Gastrocnemius medialis (tissue), 4 donors: ENCODE measurements around the gene SFTPA1. TPM values are rescaled to one million over a fixed set of nuclear protein-coding genes. Genes with fewer than 3 reads are reported as not detected.
"Not testable (repeated sequence)": the region's sequence is repeated elsewhere in the genome, so short reads cannot be mapped to it uniquely, and the experiment has no call there.

Experiments
- ATAC-seq, 2 donors: fragments of 150-250 bp; one replicate each; pipeline ENCODE4 v1.9.1; 2016
- DNase-seq, 2 donors: peaks; one replicate each; pipeline ENCODE4 v3.0.0-alpha.2; 2019
- H3K27ac ChIP-seq, 4 donors: fragments of 200-600 bp; sonication (generic); 1 replicate in 1 of 4; 2 replicates in 3 of 4; pipeline ENCODE4 v1.5.1; 2016 to 2018; ENCODE audit warnings: mild to moderate bottlenecking in 2 of 4, moderate library complexity in 1 of 4
- H3K27me3 ChIP-seq, 3 donors: fragments of 200-600 bp; sonication (generic) in 2 of 3; 1 replicate in 1 of 3; 2 replicates in 2 of 3; pipeline versions ENCODE4 v1.5.1 to v1.6.0; 2016 to 2019; ENCODE audit warnings: mild to moderate bottlenecking in 1 of 3, moderate library complexity in 1 of 3
- H3K36me3 ChIP-seq, 2 donors: fragments of 200-600 bp; sonication (generic) in 1 of 2; one replicate each; pipeline ENCODE4 v1.5.1; 2017 to 2018
- H3K4me1 ChIP-seq, 2 donors: fragments of 200-600 bp; sonication (generic) in 1 of 2; one replicate each; pipeline ENCODE4 v1.5.1; 2016 to 2017; ENCODE audit warnings: mild to moderate bottlenecking in 2 of 2
- H3K4me3 ChIP-seq, 4 donors: fragments of 200-600 bp; sonication (generic) in 3 of 4; 1 replicate in 1 of 4; 2 replicates in 3 of 4; pipeline ENCODE4 v1.5.1; 2016 to 2019; ENCODE audit warnings: mild to moderate bottlenecking in 2 of 4
- H3K9me3 ChIP-seq, 3 donors: fragments of 200-600 bp; sonication (generic) in 2 of 3; 1 replicate in 1 of 3; 2 replicates in 2 of 3; pipeline ENCODE4 v1.5.1; 2016 to 2019
- POLR2A ChIP-seq, 2 donors: fragments of 450-650 bp; IDR thresholded peaks; one replicate each; pipeline ENCODE4 v1.6.1; 2017; ENCODE audit warnings: antibody characterized with exemption in 2 of 2, mild to moderate bottlenecking in 2 of 2, moderate library complexity in 2 of 2
- in situ Hi-C, 4 donors: fragments of 200-750 bp; cut with MboI; loops; one replicate each; pipeline versions ENCODE4 v1.15.0 to v1.8.0; 2017; ENCODE audit warnings: low sequenced_read_pairs in 4 of 4
- intact Hi-C: fragments of 100-400 bp; cut with DNase I; formaldehyde crosslinking; loops from one replicate; pipeline ENCODE4 v1.15.1; 2023; ENCODE audit warnings: low total_unique reads
- total RNA-seq, 4 donors: library from RNA; depleted of rRNA; stranded (reverse); fragments of >200 nt; gene quantifications; one replicate each; pipeline versions ENCODE4 v1.1.0 to v1.2.3, GENCODE V29; 2016
- TF ChIP-seq, protein P1 (sequence below), 5 experiments: fragments of 450-650 bp in 3 of 5; fragments of 200-600 bp in 2 of 5; sonication (generic) in 2 of 5; IDR thresholded peaks in 4 of 5; conservative IDR thresholded peaks in 1 of 5; 1 replicate in 4 of 5; 2 replicates in 1 of 5; pipeline ENCODE4 v1.5.1; 2016 to 2019; ENCODE audit warnings: antibody characterized with exemption in 5 of 5, mild to moderate bottlenecking in 3 of 5, moderate library complexity in 3 of 5

SFTPA1 gene
- total RNA-seq, 4 donors from 2014 or later, result not detected

DNA sequence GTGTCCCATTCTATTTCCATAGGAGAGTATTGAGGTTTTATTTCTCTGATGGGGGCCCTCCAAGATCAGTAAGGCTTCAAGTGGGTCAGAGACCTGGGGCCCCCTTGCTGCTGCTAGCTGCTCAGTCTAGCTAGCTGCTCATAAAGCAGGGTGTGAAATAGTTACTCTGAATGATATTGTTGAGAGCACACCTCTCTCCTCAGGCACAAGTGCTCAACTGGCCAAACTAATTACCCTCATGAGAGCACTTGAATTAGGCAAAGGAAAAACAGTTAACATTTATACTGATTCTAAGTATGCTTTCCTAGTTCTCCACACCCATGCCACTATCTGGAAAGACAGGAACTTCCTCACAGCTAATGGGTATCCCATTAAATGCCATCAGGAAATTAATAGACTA is 5.4 kb upstream of the SFTPA1 start:
- intact Hi-C loops (loop anchor here (5.0 kb wide), 1 partner anchor 233 kb away; no protein-coding TSS in a partner anchor), in situ Hi-C loops (no loop called here)
- ATAC-seq (no peak), DNase-seq (no peak)
- Histone ChIP-seq H3K4me1 (no peaks in the 10 kb centered on the region), H3K27ac (no peak overlapping the region), H3K9me3 (no peaks in the 10 kb centered on the region), H3K27me3 (no peaks in the 10 kb centered on the region), H3K4me3 (no peak overlapping the region), H3K36me3 (no peaks in the 10 kb centered on the region)
- no peak for TF ChIP-seq POLR2A (IDR thresholded peaks at IDR 0.05)
- TF ChIP-seq, protein P1, sequence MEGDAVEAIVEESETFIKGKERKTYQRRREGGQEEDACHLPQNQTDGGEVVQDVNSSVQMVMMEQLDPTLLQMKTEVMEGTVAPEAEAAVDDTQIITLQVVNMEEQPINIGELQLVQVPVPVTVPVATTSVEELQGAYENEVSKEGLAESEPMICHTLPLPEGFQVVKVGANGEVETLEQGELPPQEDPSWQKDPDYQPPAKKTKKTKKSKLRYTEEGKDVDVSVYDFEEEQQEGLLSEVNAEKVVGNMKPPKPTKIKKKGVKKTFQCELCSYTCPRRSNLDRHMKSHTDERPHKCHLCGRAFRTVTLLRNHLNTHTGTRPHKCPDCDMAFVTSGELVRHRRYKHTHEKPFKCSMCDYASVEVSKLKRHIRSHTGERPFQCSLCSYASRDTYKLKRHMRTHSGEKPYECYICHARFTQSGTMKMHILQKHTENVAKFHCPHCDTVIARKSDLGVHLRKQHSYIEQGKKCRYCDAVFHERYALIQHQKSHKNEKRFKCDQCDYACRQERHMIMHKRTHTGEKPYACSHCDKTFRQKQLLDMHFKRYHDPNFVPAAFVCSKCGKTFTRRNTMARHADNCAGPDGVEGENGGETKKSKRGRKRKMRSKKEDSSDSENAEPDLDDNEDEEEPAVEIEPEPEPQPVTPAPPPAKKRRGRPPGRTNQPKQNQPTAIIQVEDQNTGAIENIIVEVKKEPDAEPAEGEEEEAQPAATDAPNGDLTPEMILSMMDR (IDR thresholded peaks at IDR 0.05 in 4 of 5, conservative IDR thresholded peaks at IDR 0.05 in 1 of 5), result no peak

DNA sequence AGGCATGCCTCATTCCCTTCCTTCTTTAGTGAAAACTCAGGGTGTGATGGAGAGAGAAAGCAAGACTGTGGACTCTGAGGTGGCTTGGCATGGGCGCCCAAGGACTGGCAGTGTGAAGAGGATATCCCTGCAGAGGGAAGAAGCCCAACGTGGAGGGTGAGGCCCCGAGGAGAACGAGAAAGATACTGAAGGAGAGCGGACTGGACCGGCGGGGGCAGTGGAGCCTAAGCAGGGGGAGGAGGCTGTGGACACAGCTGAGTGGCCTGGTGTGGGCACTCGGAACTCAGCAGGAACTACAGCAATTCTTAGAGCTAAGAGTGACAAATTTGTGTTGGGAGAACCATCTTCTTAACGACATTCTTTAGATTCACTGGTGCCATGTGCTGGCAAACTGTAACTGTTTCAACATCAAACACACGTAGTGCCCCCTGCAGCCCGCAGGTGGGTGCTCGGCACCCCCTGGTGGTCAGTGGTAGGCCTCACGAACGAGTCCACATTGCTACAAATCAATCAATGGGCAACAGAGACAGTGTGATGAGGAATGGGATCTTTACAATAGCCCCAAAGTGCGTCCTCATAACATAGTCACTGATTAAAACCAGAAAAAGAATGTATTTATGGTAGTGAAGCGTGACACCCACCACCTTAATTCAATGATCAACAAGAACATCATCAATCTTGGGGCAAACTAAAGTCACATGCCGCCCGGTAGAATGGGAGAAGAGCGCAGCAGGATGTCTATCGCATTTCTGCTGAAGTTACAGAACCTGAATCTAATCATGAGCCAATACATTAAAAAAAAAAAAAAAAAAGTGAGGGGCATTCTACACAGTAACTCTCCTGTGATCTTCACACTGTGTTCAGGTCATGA is 2.0 kb upstream of the SFTPA1 start:
- in situ Hi-C loops (no loop called here), intact Hi-C loops (loop anchor here (5.0 kb wide), 1 partner anchor 236 kb away; no protein-coding TSS in a partner anchor)
- TF ChIP-seq, protein P1 (IDR thresholded peaks at IDR 0.05 in 4 of 5, conservative IDR thresholded peaks at IDR 0.05 in 1 of 5), result peak; percentile 19 to 62 (median 39)
- TF ChIP-seq POLR2A (IDR thresholded peaks at IDR 0.05), result no peak
- ATAC-seq (no peak), DNase-seq (no peak)
- H3K4me3 ChIP-seq, result no peak overlapping the region
- H3K36me3 ChIP-seq, result no peaks in the 10 kb centered on the region
- no peaks in the 10 kb centered on the region for H3K4me1 ChIP-seq
- H3K27me3 ChIP-seq, result no peaks in the 10 kb centered on the region
- no peak overlapping the region for H3K27ac ChIP-seq
- no peaks in the 10 kb centered on the region for H3K9me3 ChIP-seq

DNA sequence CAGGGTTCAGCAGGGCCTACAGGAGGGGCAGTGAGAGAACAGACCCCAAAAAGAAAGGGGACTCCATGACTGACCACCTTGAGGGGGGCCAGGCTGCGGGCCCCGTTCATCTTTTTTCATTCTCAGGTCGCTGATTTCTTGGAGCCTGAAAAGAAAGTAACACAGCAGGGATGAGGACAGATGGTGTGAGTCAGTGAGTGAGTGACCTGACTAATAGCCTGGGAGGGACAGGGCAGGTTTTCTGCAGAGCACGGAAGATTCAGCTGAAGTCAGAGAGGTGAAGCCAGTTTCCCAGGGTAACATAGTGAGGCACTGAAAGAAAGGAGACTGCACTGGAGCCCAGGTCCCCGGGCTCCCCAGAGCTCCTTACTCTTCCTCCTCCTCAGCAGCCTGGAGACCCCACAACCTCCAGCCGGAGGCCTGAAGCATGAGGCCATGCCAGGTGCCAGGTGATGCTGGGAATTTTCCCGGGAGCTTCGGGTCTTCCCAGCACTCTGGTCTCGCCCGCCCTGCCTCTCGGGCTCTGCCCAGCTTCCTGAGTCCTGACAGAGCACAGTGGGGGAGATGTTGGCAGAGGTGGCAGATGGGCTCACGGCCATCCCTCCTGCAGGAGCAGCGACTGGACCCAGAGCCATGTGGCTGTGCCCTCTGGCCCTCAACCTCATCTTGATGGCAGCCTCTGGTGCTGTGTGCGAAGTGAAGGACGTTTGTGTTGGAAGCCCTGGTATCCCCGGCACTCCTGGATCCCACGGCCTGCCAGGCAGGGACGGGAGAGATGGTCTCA is 646 bp downstream of the SFTPA1 start:
- DNase-seq, in situ Hi-C loops, ATAC-seq, H3K4me3 ChIP-seq, H3K27ac ChIP-seq, intact Hi-C loops, H3K27me3 ChIP-seq, H3K4me1 ChIP-seq, H3K9me3 ChIP-seq, H3K36me3 ChIP-seq: not testable (repeated sequence)

DNA sequence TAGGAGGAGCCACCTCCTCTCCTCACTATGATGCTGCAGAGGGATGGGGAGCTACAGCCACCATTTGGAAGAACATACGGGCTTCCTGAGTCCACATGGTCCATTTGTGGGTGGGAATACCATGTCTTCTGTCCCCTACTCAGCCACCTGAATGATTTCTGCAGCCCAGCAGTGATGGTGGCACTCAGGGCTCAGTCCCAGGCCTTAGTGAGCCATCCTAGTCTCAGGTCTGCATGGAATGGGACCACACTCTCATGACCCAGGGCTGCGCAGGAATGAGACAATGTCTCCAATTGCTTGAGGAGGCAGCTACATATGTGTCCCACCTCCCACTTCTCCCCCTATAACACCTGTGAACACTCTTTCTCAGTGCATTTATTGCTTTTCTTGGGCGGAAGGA is 4.8 kb downstream of the SFTPA1 start:
- in situ Hi-C loops, result no loop called here
- no peak for ATAC-seq
- Histone ChIP-seq H3K27ac (no peak overlapping the region), H3K36me3 (no peaks in the 10 kb centered on the region), H3K9me3 (no peaks in the 10 kb centered on the region), H3K27me3 (no peaks in the 10 kb centered on the region), H3K4me1 (no peaks in the 10 kb centered on the region), H3K4me3 (no peak overlapping the region)
- intact Hi-C loops, result no loop called here
- TF ChIP-seq, protein P1 (IDR thresholded peaks at IDR 0.05 in 4 of 5, conservative IDR thresholded peaks at IDR 0.05 in 1 of 5), result no peak
- TF ChIP-seq POLR2A (IDR thresholded peaks at IDR 0.05), result no peak
- DNase-seq, result no peak

DNA sequence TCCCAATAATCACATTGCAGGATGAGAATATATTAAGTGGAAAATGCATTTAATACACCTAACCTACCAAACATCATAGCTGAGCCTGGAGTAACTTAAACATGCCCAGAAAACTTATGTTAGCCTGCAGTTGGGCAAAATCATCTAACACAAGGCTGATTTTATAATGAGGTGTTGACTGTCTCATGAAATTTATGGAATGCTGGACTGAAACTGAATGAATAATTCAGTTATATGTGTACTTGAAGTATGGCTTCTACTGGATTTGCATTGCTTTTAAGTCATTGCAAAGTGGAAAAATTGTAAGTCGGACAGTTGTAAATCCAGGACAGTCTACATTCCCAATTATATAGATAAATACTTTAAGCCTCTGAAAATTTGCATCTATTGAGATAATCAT is 5.4 kb downstream of the SFTPA1 start:
- Histone ChIP-seq H3K9me3 (no peaks in the 10 kb centered on the region), H3K27me3 (no peaks in the 10 kb centered on the region), H3K4me3 (no peak overlapping the region), H3K36me3 (no peaks in the 10 kb centered on the region), H3K4me1 (no peaks in the 10 kb centered on the region), H3K27ac (no peak overlapping the region)
- in situ Hi-C loops (no loop called here), intact Hi-C loops (no loop called here)
- DNase-seq (no peak), ATAC-seq (no peak)
- TF ChIP-seq, protein P1 (IDR thresholded peaks at IDR 0.05 in 4 of 5, conservative IDR thresholded peaks at IDR 0.05 in 1 of 5), result no peak
- no peak for TF ChIP-seq POLR2A (IDR thresholded peaks at IDR 0.05)

DNA sequence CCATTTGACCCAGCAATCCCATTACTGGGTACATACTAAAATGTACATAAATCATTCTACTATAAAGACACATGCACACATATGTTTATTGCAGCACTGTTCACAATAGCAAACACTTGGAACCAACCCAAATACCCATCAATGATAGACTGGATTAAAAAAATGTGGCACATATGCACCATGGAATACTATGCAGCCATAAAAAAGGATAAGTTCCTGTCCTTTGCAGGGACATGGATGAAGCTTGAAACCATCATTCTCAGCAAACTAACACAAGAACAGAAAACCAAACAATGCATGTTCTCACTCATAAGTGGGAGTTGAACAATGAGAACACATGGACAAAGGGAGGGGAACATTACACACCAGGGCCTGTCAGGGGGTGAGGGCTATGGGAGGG is 12.9 kb downstream of the SFTPA1 start:
- H3K4me1 ChIP-seq, in situ Hi-C loops, ATAC-seq, H3K36me3 ChIP-seq, intact Hi-C loops, H3K4me3 ChIP-seq, H3K27me3 ChIP-seq, H3K27ac ChIP-seq, H3K9me3 ChIP-seq, DNase-seq: not testable (repeated sequence)
